Body of pancreas (tissue), 4 donors: Measurements from ENCODE around the gene LDLRAD3. TPM values are rescaled to one million over a fixed set of nuclear protein-coding genes. Genes with fewer than 3 reads are reported as not detected.
A peak's percentile ranks its signal among the peaks of the same experiment; 100 is the strongest.

Source experiments
- ATAC-seq: fragments of 150-250 bp; one replicate; pipeline ENCODE4 v1.9.1; 2016
- DNase-seq, 4 donors: peaks; one replicate each; pipeline ENCODE4 v3.0.0-alpha.2; 2019
- H3K27ac ChIP-seq, 4 donors: fragments of 200-600 bp; sonication (generic); 1 replicate in 3 of 4; 2 replicates in 1 of 4; pipeline versions ENCODE4 v1.5.1 to v1.6.1; 2016 to 2019; ENCODE audit warnings: mild to moderate bottlenecking in 1 of 4, mixed read lengths in 1 of 4, moderate library complexity in 1 of 4
- H3K27me3 ChIP-seq, 2 donors: fragments of 200-600 bp; sonication (generic); one replicate each; pipeline ENCODE4 v1.6.0; 2016; ENCODE audit warnings: mild to moderate bottlenecking in 1 of 2
- H3K36me3 ChIP-seq, 2 donors: fragments of 200-600 bp; sonication (generic); replicated peaks in 1 of 2; 2 replicates each; pipeline ENCODE4 v1.5.1; 2016; ENCODE audit warnings: low read depth in 2 of 2; ENCODE audit not compliant: insufficient read depth in 1 of 2
- H3K4me1 ChIP-seq: fragments of 200-600 bp; sonication (generic); one replicate; pipeline ENCODE4 v1.6.0; 2016
- H3K4me3 ChIP-seq, 2 donors: fragments of 200-600 bp; sonication (generic); 1 replicate in 1 of 2; 2 replicates in 1 of 2; pipeline ENCODE4 v1.5.1; 2016 to 2019
- H3K9me3 ChIP-seq, 3 donors: fragments of 200-600 bp; sonication (generic); 1 replicate in 2 of 3; 2 replicates in 1 of 3; pipeline ENCODE4 v1.5.1; 2016
- CTCF ChIP-seq, 7 experiments: fragments of 450-650 bp in 4 of 7; fragments of 200-600 bp in 3 of 7; sonication (generic) in 3 of 7; IDR thresholded peaks; one replicate each; pipeline ENCODE4 v1.5.1; 2016 to 2019; ENCODE audit warnings: antibody characterized with exemption in 7 of 7
- POLR2A ChIP-seq, 3 donors: fragments of 450-650 bp; IDR thresholded peaks; one replicate each; pipeline ENCODE4 v1.6.1; 2016; ENCODE audit warnings: antibody characterized with exemption in 3 of 3, mild to moderate bottlenecking in 2 of 3
- WGBS, 2 donors: methylation state at CpG; one replicate each; pipeline ENCODE4 v1.1.5; 2017; 5-methylcytosine and 5-hydroxymethylcytosine counted together
- intact Hi-C: fragments of 100-400 bp; cut with DNase I; formaldehyde crosslinking; loops from one replicate; pipeline ENCODE4 v1.15.1; 2023
- total RNA-seq, 2 donors: library from RNA; depleted of rRNA; stranded (reverse); fragments of >200 nt; gene quantifications; one replicate each; pipeline ENCODE4 v1.1.0, GENCODE V29; 2016

LDLRAD3 gene
- total RNA-seq, 2 donors from 2014 or later, result 5.7 to 7.9 TPM

GRCh38 chr11:36035454-36035853 is 91.6 kb downstream of the LDLRAD3 start:
- ATAC-seq (peak; percentile 54), DNase-seq (peak; percentile 27 to 60 (median 50))
- H3K27me3 ChIP-seq, result no peaks in the 10 kb centered on the region
- peak overlapping the region in 3 of 4 donors; percentile 13 to 55 (median 43) for H3K27ac ChIP-seq
- 0 to 10% methylated on average over 1 of the region's 1 CpG for whole genome bisulfite sequencing, 2 donors
- H3K4me3 ChIP-seq, result no peak overlapping the region
- H3K9me3 ChIP-seq, result no peaks in the 10 kb centered on the region
- no peaks in the 10 kb centered on the region for H3K36me3 ChIP-seq
- TF ChIP-seq CTCF (IDR thresholded peaks at IDR 0.05) (no peak), POLR2A (IDR thresholded peaks at IDR 0.05) (no peak)
- H3K4me1 ChIP-seq, result peaks cover 40% of the 10 kb centered on the region
- intact Hi-C loops, result no loop called here

GRCh38 chr11:36035999-36036398 is 92.1 kb downstream of the LDLRAD3 start:
- WGBS, 2 donors, result 88 to 89% methylated on average over 7 to 9 of the region's 9 CpGs
- H3K4me1 ChIP-seq, result peaks cover 40% of the 10 kb centered on the region
- H3K4me3 ChIP-seq, result no peak overlapping the region
- intact Hi-C loops, result no loop called here
- peak overlapping the region in 3 of 4 donors; percentile 13 to 55 (median 43) for H3K27ac ChIP-seq
- H3K36me3 ChIP-seq, result no peaks in the 10 kb centered on the region
- DNase-seq (no peak), ATAC-seq (no peak)
- H3K9me3 ChIP-seq, result no peaks in the 10 kb centered on the region
- no peaks in the 10 kb centered on the region for H3K27me3 ChIP-seq
- TF ChIP-seq CTCF (IDR thresholded peaks at IDR 0.05) (no peak), POLR2A (IDR thresholded peaks at IDR 0.05) (no peak)

- DNase-seq (peak; percentile 82 to 95 (median 92)), ATAC-seq (peak; percentile 86)
- 6 to 24% methylated on average over 6 to 7 of the region's 7 CpGs for WGBS, 2 donors
Observed at GRCh38 chr11:36037031-36037430, 93.2 kb downstream of the LDLRAD3 start.

GRCh38 chr11:36038541-36038940 is 94.7 kb downstream of the LDLRAD3 start:
- Histone ChIP-seq H3K9me3 (no peaks in the 10 kb centered on the region), H3K4me1 (peaks cover 40% of the 10 kb centered on the region), H3K36me3 (no peaks in the 10 kb centered on the region), H3K27ac (peak overlapping the region in 1 of 4 donors; percentile 9), H3K27me3 (no peaks in the 10 kb centered on the region), H3K4me3 (no peak overlapping the region)
- intact Hi-C loops, result no loop called here
- ATAC-seq, result no peak
- 74 to 79% methylated on average over 3 of the region's 3 CpGs for WGBS, 2 donors
- DNase-seq, result no peak
- TF ChIP-seq CTCF (IDR thresholded peaks at IDR 0.05), result no peak
- TF ChIP-seq POLR2A (IDR thresholded peaks at IDR 0.05), result no peak

More at GRCh38 chr11:36037031-36037430, 93.2 kb downstream of the LDLRAD3 start:
- TF ChIP-seq CTCF (IDR thresholded peaks at IDR 0.05) (no peak), POLR2A (IDR thresholded peaks at IDR 0.05) (no peak)
- H3K9me3 ChIP-seq, result no peaks in the 10 kb centered on the region
- H3K4me3 ChIP-seq, result no peak overlapping the region
- no peaks in the 10 kb centered on the region for H3K36me3 ChIP-seq
- no peaks in the 10 kb centered on the region for H3K27me3 ChIP-seq
- intact Hi-C loops, result no loop called here
- H3K4me1 ChIP-seq, result peaks cover 40% of the 10 kb centered on the region
- H3K27ac ChIP-seq, result peak overlapping the region in 2 of 4 donors; percentile 50 to 55

- Histone ChIP-seq H3K27me3 (no peaks in the 10 kb centered on the region), H3K4me1 (peaks cover 40% of the 10 kb centered on the region), H3K4me3 (no peak overlapping the region), H3K9me3 (no peaks in the 10 kb centered on the region), H3K27ac (no peak overlapping the region), H3K36me3 (no peaks in the 10 kb centered on the region)
- DNase-seq (no peak), ATAC-seq (no peak)
- 50 to 65% methylated on average over 4 of the region's 4 CpGs for WGBS, 2 donors
- intact Hi-C loops, result no loop called here
- TF ChIP-seq CTCF (IDR thresholded peaks at IDR 0.05) (no peak), POLR2A (IDR thresholded peaks at IDR 0.05) (no peak)
Observed at GRCh38 chr11:36039471-36039870, 95.6 kb downstream of the LDLRAD3 start.
